Central memory CD4-positive, alpha-beta T cell (primary cell): Measurements from ENCODE around the gene CDK7.
"Not testable (repeated sequence)": the region's sequence is repeated elsewhere in the genome, so short reads cannot be mapped to it uniquely, and the experiment has no call there.

Experiments used
- DNase-seq: peaks from one replicate; pipeline ENCODE4 v3.0.0; 2022
- total RNA-seq, 3 experiments: gene quantifications; one replicate each; lab custom pipeline; 2026; lab: John Stamatoyannopoulos, UW

CDK7 gene
- 20.1 to 59.0 (median 20.2) reads per million in 3 experiments for total RNA-seq

- peak; percentile 89 for DNase-seq
Measured at GRCh38 chr5:69234457-69235268, at the start of gene CDK7. CDK7 (plus strand) TSS chr5:69234886; CDS start chr5:69234976, 90 bp downstream.

GRCh38 chr5:69187342-69187741 is 47.3 kb upstream of the CDK7 start:
- DNase-seq = no peak

GRCh38 chr5:69188811-69189161 is 45.9 kb upstream of the CDK7 start:
- no peak for DNase-seq

- DNase-seq = peak; percentile 90
Measured at GRCh38 chr5:69189162-69190086, 45.3 kb upstream of the CDK7 start, which contains the start of gene CENPH. CENPH (plus strand) TSS chr5:69189583; CDS start chr5:69189635, 52 bp downstream.

- no peak for DNase-seq
Measured at GRCh38 chr5:69202497-69202896, 32.2 kb upstream of the CDK7 start.

- no peak for DNase-seq
Measured at GRCh38 chr5:69206528-69207190, 28.0 kb upstream of the CDK7 start.

GRCh38 chr5:69209602-69210001 is 25.1 kb upstream of the CDK7 start:
- no peak for DNase-seq

- DNase-seq = no peak
Measured at GRCh38 chr5:69211200-69211599, 23.5 kb upstream of the CDK7 start.

- no peak for DNase-seq
Measured at GRCh38 chr5:69212022-69212421, 22.7 kb upstream of the CDK7 start.

- no peak for DNase-seq
Measured at GRCh38 chr5:69213513-69214215, 21.0 kb upstream of the CDK7 start.

GRCh38 chr5:69217151-69217511 is 17.6 kb upstream of the CDK7 start:
- no peak for DNase-seq

GRCh38 chr5:69217548-69218526 is 16.8 kb upstream of the CDK7 start:
- peak; percentile 86 for DNase-seq

GRCh38 chr5:69219939-69220338 is 14.7 kb upstream of the CDK7 start:
- DNase-seq = no peak

- DNase-seq = not testable (repeated sequence)
Measured at GRCh38 chr5:69220371-69220770, 14.3 kb upstream of the CDK7 start.

GRCh38 chr5:69220833-69221232 is 13.9 kb upstream of the CDK7 start:
- DNase-seq = not testable (repeated sequence)

- no peak for DNase-seq
Measured at GRCh38 chr5:69224520-69224919, 10.2 kb upstream of the CDK7 start.

- DNase-seq = no peak
Measured at GRCh38 chr5:69225860-69226259, 8.8 kb upstream of the CDK7 start.

- DNase-seq = no peak
Measured at GRCh38 chr5:69230181-69230580, 4.5 kb upstream of the CDK7 start.

- DNase-seq = no peak
Measured at GRCh38 chr5:69231281-69231680, 3.4 kb upstream of the CDK7 start.

- no peak for DNase-seq
Measured at GRCh38 chr5:69231851-69232250, 2.8 kb upstream of the CDK7 start.

GRCh38 chr5:69236733-69237132 is 2.0 kb downstream of the CDK7 start:
- not testable (repeated sequence) for DNase-seq
